Heart left ventricle (tissue), 13 donors: ENCODE results near the gene TMEM51.

ENCODE experiments used
- CTCF ChIP-seq, 12 donors: fragments of 200-600 bp; sonication (generic) in 4 of 12; IDR thresholded peaks; one replicate each; pipeline versions ENCODE4 v1.5.0 to v1.8.0; 2018 to 2022; ENCODE audit warnings: antibody characterized with exemption in 12 of 12, mild to moderate bottlenecking in 5 of 12
- POLR2A ChIP-seq, 2 donors: fragments of 450-650 bp; IDR thresholded peaks; one replicate each; pipeline ENCODE4 v1.6.1; 2017; ENCODE audit warnings: antibody characterized with exemption in 2 of 2, mild to moderate bottlenecking in 2 of 2, moderate library complexity in 2 of 2
- donor health status: ischemic (EF 13 %, LVEDD 7.1; RV severe dilation, severe dysfunction).
- donor health status: DM: no; HTN: yes; CAD: no.
- donor health status: DM: no; HTN: no; CAD: no.
- donor health status: ischemic (EF 25% LVEDD 6.9; RV normal size, moderate dysfunction).
- donor health status: ischemic (EF 25% LVEDD 5.7; RV mildly dilated, moderate dysfunction).
- donor health status: ischemic (EF 35%, LVEDD 5.7; RV mildly dilated, moderate dysfunction).
- donor health status: nonischemic (EF 11% LVEDD 7.7; RV severe dilation, severe dysfunction).
- donor health status: DM: yes; HTN: yes; CAD: no.
- donor health status: PGD.
- donor health status: ischemic (EF 29% LVEDD 5.4; RV normal size, mild dysfunction).
- donor health status: nonischemic (EF 23%, LVEDD 6.1; RV moderate dilation, normal function).

DNA sequence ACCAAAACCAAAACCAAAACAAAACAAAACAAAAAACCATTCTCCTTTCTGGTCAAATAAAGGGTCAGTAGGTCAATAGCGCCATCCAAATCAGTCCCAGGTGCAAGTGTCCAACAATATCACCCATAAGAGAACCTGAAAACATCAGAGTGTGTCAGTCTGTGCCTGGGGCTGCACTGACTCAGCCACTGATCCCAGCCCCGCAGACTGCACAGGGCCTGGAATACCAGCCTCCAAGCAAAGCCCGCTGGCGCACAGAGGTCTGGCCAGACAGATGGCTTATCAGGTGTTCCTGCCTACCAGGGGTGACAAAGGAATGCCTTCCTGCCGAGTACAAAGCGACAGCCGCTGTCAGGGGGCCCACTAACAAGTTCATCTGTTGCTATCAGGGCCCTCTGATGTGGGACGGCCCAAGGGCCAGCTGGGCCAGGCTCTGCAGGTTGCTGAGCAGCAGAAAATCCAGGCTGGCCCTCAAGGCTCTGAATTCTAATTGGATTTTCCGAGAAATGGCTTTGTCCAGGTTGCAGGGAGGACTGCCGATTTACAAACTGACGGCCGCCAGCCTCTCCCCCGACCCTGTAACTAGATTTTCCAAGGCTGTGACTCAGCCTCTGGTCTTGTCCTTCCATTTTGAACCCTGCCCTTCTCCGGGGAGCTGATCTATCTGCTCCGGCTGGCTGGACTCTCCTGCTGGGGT, 13.7 kb upstream of the TMEM51 start:
- TF ChIP-seq CTCF (IDR thresholded peaks at IDR 0.05) (no peak), POLR2A (IDR thresholded peaks at IDR 0.05) (no peak)
